ENCODE measurements around the gene SLITRK1. TPM values are rescaled to one million over a fixed set of nuclear protein-coding genes. Genes with fewer than 3 reads are reported as not detected.

Gene SLITRK1
- total RNA-seq, 3 donors from 2014 or later = not detected

GRCh38 chr13:83882606-83882959, 309 bp upstream of the SLITRK1 start:
- intact Hi-C loops (cut with DNase I; ENCODE audit: low total_unique reads) = no loop called here
- Histone ChIP-seq H3K4me1 (no peaks in the 10 kb centered on the region), H3K36me3 (no peaks in the 10 kb centered on the region), H3K27me3 (peaks cover 0 to 53% of the 10 kb centered on the region in 2 donors), H3K4me3 (peak overlapping the region in 1 of 3 donors; percentile 7), H3K27ac (no peak overlapping the region), H3K9me3 (no peaks in the 10 kb centered on the region)
- DNase-seq (ENCODE audit: low spot score in 2 of 2) = no peak
- TF ChIP-seq POLR2A (IDR thresholded peaks at IDR 0.05) (no peak), POLR2AphosphoS5 (IDR thresholded peaks at IDR 0.05) (no peak), CTCF (IDR thresholded peaks at IDR 0.05) (no peak)

- Histone ChIP-seq H3K4me3 (peak overlapping the region in 1 of 3 donors; percentile 16), H3K27ac (no peak overlapping the region), H3K9me3 (no peaks in the 10 kb centered on the region), H3K4me1 (no peaks in the 10 kb centered on the region), H3K27me3 (peaks cover 0 to 53% of the 10 kb centered on the region in 2 donors), H3K36me3 (no peaks in the 10 kb centered on the region)
- TF ChIP-seq POLR2AphosphoS5 (IDR thresholded peaks at IDR 0.05) = no peak
- no peak for TF ChIP-seq CTCF (IDR thresholded peaks at IDR 0.05)
- no peak for TF ChIP-seq POLR2A (IDR thresholded peaks at IDR 0.05)
- no peak for DNase-seq (ENCODE audit: low spot score in 2 of 2)
- intact Hi-C loops (cut with DNase I; ENCODE audit: low total_unique reads) = no loop called here
Observed at GRCh38 chr13:83881140-83881684, 1.1 kb downstream of the SLITRK1 start.

- TF ChIP-seq POLR2A (IDR thresholded peaks at IDR 0.05) (no peak), CTCF (IDR thresholded peaks at IDR 0.05) (no peak), POLR2AphosphoS5 (IDR thresholded peaks at IDR 0.05) (no peak)
Observed at GRCh38 chr13:83880275-83881139, 1.8 kb downstream of the SLITRK1 start.

GRCh38 chr13:83879431-83880171, 2.7 kb downstream of the SLITRK1 start:
- TF ChIP-seq CTCF (IDR thresholded peaks at IDR 0.05) (no peak), POLR2AphosphoS5 (IDR thresholded peaks at IDR 0.05) (no peak), POLR2A (IDR thresholded peaks at IDR 0.05) (no peak)
- H3K4me1 ChIP-seq = no peaks in the 10 kb centered on the region
- peak overlapping the region; percentile 4 to 53 (median 27) for H3K4me3 ChIP-seq
- DNase-seq (ENCODE audit: low spot score in 2 of 2) = no peak
- no peaks in the 10 kb centered on the region for H3K36me3 ChIP-seq
- no peak overlapping the region for H3K27ac ChIP-seq
- intact Hi-C loops (cut with DNase I; ENCODE audit: low total_unique reads) = no loop called here
- no peaks in the 10 kb centered on the region for H3K9me3 ChIP-seq
- peaks cover 0 to 53% of the 10 kb centered on the region in 2 donors for H3K27me3 ChIP-seq

More at GRCh38 chr13:83880275-83881139, 1.8 kb downstream of the SLITRK1 start:
- Histone ChIP-seq H3K9me3 (no peaks in the 10 kb centered on the region), H3K4me3 (peak overlapping the region in 1 of 3 donors; percentile 53), H3K27me3 (peaks cover 0 to 53% of the 10 kb centered on the region in 2 donors), H3K36me3 (no peaks in the 10 kb centered on the region), H3K4me1 (no peaks in the 10 kb centered on the region), H3K27ac (no peak overlapping the region)
- intact Hi-C loops (cut with DNase I; ENCODE audit: low total_unique reads) = no loop called here
- no peak for DNase-seq (ENCODE audit: low spot score in 2 of 2)
